Hematopoietic multipotent progenitor cell treated with erythropoietin and hydrocortisone succinate and interleukin-3 and kit ligand, for 4 days (in vitro differentiated cells): ENCODE measurements around the gene EMC10.

Source experiments
- DNase-seq: peaks from one replicate; pipeline ENCODE4 v3.0.0-alpha.2; 2015

EMC10 gene

DNA sequence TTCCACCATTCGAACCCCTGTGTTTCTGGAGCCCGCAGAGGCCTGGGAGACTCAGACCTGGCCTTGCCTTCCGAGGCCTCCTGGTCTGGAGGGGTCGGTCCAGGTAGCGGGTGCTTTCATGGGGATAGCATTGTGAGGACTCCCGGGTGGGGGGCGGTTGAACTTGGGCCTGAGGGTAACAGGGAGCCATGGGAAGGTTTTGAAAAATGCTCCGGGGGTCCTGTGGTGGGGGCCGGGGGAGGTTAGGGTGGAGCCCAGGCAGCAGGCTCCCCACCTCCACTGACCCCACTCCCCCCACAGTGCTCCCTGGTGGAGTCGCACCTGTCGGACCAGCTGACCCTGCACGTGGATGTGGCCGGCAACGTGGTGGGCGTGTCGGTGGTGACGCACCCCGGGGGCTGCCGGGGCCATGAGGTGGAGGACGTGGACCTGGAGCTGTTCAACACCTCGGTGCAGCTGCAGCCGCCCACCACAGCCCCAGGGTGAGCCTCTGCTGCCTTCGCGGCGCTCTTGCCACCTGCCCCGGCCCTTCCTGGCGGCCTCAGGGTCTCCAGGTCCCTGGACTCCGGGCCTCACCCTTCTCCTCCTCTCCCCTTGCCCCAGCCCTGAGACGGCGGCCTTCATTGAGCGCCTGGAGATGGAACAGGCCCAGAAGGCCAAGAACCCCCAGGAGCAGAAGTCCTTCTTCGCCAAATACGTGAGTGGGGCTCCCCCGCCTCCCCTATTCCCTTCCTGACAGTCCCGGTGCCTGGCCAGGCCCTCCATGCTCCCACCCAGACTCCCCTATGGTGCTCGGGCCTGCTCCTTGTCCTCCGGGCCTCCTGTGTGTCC lies 4.2 kb downstream of the EMC10 start:
- no peak for DNase-seq

DNA sequence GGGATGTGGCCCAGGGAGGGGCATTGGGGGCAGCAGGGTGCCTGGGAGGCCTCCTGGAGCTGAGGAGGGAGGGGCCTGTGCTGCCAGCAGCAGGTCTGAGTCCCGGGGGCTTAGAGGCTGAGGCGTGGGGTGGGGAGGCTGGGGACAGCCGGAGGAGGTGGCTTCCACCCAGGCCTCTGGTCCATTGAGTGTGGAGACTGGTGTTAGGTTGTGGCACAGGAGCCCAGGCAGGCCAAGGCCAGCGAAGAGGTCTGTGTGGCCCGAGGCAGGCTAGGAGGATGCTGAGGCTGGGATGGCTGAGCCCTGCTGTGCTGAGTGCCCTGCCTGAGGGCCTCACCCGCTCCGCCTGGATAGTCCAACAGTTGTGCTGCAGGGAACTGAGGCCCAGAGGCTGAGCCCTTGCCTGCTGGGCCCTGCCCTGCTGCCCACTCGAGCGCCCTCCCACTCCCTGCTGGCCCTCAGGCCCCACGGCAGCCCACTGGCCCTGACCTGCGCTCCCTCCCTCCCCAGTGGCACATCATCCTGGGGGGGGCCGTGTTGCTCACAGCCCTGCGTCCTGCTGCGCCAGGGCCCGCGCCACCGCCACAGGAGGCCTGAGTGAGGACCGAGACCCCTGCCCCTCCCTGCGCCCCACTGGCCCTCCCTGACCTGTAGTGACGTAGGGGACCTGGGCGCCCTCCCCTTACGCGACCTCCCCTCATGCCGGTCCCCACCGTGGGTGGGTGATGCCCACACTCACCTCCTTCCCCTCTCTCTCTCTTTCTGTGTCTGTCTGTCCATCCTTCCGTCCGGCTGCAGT lies 5.2 kb downstream of the EMC10 start:
- DNase-seq: no peak

DNA sequence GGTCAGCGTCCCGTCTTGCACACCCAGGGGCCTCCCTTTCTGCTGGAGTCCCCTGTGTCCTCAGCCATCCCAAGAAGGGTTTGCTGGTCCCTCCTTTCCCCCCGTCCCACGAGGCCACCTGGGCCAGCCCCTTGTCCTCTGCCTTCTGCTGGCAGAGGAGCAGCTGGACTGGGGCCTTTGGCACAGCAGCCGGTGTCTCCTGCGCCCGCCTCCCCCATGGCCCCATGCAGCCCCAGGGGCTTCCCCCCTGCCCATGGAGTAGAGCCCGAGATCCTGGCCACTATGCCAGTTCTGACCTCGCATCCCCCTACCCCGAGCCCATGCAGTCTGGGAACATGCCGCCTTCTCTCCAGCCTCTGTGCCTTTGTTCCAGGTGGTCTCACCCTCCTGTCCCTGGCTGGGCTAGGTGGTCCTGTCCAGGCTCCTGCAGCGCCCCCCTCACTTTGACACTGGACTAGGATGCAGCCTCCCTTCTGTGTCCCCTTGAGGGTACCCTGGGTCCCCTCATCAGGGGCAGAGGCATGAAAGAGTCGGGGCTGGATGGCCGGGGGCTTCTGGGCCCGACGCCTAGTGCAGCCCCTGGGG lies 6.1 kb downstream of the EMC10 start:
- DNase-seq: no peak

DNA sequence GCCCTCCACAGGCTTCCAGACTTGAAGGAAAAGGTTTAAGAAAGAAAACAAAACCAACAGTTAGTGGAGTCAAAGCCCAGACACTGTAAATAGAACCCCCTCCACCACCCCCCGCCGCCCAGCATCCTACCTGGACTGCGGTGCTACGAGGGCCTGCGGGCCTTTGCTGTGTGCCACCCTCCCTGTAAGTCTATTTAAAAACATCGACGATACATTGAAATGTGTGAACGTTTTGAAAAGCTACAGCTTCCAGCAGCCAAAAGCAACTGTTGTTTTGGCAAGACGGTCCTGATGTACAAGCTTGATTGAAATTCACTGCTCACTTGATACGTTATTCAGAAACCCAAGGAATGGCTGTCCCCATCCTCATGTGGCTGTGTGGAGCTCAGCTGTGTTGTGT lies 6.6 kb downstream of the EMC10 start:
- no peak for DNase-seq

DNA sequence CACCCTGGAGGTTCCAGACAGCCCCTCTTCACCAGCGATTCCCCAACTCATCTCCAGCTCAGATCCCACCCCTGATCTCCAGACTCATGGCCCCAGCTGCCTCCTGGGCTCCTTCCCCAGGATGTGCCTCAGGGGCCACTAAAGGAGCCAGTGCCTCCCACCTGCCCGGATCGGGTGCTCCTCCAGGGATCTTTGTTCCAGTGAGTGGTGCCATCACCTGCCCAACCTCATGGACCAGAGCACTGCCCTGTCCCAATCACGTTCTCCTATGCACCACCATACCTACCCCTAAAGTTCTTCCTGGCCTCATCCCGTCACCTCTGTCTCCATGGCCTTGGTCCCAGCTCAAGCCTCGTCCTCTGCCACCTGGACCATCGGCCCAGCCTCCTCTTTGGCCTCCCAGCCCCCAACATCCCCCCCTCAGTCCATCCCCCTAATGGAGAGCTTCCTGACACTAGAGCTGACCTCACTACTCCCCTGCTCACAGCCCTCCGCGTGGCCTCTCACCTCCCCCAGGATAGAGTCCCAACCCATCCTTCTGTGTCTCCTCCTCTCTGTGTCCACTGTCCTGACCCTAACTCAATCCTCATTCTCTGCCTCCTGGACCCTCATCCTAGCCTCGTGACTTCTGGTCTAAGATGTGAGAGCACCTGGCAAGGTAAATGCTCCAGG lies 9.1 kb downstream of the EMC10 start:
- no peak for DNase-seq

DNA sequence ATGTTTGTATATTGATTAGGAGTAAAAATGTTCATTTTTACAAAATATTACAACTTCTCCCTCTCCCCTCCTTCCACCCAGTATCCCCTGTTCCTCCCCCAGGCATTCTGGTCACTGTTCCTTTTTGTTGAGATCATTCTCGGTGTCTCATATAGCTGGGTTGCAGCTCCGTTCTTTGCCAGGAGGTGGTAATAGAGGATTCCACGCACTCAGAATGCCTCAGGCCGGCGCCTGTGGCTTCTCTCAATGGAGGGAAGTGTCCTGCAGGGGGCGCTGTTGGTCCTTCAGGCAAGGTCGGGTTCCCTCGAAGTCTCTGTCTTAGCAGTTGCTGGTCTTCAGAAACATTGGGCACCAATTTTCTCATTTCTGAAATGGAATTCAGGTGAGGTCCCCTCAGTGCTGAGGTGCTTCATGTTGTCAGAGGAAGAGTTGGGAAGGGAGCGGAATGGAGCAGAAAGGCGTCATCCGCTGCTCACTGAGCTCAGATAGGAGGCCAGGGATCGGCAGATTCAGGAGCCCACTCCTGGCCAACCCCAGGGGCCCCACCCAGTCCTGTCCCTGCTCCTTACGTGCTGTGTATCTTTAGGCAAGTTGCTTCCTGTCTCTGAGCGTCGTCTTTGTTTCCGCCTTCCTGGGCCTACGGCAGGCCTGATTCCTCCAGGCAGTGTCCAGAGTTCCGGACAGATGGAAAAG lies 10.7 kb downstream of the EMC10 start:
- peak; percentile 78 for DNase-seq

DNA sequence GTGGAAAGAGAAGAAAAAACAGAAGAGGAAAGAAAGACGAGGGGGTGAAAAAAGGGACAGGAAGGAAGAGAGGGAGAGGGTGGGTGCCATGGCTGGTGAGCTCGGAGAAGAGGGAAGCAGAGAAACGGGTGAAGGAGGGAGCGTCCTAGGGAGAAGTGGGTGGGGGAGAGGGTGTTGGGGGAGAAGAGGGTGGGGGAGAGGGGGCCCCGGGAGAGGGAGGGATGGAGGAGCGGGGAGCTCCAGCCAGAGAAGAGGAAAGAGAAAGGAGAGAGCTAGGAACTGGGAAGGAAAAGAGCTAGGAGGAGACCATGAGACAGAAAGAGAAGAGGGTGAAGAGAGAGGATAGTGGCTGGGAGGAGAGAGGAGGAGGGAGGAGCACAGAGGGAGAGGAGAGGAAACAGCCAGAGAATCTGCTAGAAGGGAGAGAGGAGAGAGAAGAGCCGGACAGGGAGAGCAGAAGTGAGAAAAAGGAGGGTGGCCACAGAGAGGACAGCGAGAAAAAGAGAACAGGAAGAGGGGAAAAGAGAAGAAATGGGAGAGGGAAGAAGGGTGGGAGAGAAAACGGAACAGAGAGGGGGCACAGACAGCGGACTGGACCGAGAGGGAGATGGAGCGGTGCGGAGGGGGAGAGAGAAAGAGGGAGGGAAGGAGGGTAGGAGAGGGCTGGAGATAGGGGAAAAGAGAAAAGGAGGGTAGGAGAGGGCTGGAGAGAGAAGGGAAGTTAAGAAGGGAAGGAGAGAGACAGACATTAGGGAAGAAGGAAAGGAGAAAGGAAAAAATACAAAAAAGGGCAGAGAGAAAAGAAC lies 12.3 kb downstream of the EMC10 start:
- DNase-seq: no peak

DNA sequence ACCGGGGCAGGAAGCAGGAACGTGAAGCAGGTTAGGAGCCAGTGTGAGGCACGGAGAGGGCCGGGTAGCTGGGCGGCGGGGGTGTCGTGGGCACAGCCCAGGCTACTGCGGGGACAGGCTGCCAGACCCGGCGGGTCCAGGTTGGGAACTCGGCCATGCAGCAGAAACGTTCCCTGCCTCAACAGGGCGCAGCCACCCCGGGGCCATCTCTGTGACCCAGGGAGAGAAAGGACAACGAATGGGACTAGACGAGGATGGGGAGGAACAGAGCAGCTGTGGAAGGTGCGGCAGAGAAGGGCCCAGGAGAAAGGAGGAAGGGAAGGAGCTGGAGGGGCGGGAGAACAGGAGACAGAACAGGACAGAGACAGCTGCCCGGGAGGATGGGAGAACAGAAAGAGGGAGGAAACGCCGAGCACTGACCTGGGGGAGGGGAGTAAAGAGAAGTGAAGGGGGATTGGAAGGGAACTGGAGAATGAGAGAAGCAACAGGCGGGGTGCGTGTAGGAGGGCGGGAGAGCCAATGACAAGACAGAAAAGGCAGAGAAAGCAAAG lies 13.2 kb downstream of the EMC10 start:
- DNase-seq: no peak

DNA sequence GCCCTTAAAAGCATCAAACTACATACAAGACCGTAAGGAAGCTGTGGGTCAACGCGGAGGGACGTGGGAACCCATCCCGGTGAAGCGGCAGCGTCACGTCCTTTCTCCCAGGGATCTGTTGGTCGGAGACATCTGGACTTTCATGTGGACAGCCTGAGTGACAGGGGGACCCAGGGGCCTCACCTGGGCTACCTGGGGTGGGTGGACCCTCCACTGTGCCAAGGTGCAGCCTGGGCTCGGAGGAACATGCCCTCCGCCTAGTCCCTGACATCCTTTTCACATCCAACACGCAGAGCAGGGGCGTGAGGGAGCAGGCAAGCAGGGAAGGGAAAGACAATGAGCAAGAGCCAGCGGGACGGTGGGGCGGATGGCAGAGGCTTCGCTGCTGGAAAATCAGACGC lies 14.1 kb downstream of the EMC10 start:
- DNase-seq: no peak

DNA sequence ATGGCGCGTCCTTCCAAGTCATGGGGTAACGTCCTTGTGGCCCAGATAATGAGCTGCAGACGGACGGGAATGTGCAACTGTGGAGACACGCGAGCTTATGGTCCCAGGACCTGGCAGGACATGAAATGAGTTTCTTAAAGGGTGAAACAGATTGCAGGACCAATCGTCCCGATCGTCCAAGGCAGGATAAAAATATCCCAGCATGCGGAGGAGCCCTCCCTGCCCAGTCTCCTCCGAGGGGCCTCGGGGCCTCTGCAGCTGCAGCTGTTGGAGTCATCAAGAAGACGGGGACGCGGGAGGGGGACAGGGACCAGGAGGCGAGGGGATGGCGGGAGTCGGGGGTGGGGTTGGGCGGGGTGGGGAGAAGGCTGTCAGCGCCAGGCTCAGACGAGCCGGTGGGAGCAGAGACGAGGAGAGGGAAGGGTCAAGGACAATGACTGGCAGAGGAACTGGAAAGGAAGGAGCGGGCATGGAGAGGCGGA lies 14.7 kb downstream of the EMC10 start:
- no peak for DNase-seq

DNA sequence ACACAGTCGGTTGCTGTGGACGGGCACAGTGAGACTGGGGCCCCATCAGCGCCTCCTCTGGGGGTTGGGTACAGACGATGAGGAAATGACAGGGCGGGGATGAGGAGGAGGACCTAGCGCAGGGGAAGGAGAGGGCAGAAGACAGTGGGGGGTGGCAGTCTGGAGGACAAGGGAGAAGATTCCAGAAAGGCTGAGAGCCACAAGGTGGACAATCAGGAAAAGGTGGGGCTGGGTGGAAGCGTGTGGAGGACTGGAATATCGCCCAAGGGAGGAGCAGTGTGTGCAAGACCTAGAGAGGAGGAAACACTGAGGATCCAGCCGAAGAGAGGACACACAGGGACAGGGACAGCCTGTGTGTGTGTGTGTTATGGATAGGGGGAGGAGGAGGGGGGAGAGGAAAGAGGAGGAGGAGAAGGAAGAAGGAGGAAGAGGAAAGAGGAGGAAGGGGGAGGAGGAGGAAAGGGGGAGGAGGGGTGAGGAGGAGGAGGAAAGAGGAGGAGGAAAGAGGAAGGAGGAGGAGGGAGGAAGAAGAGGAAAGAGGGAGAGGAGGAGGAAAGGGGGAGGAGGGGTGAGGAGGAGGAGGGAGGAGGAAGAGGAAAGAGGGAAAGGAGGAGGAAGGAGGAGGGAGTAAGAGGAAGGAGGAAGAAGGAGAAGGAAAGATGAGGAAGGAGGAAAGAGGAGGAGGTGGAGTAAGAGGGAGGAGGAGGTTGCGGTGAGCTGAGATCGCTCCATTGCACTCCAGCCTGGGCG lies 16.2 kb downstream of the EMC10 start:
- DNase-seq: peak; percentile 66

DNA sequence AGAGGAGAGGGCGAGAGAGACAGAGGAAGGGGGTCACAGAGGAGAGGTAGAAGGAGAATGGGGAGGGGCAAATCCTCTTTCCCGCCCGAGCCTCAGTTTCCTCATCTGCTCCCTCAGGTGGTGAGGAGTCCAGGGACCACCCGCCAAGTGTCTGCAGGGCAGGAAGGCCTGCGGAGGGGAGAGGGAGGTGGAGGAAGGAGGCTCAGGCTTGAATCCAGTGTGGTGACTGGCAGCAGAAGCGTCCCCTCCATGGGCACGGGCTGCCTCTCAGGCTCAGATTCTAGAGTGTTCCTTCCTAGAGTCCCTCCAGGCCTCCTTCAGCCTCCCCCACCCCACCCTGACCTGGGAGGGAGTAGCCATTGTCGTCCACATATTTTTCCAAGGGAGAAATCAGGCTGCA lies 16.9 kb downstream of the EMC10 start:
- DNase-seq: no peak

DNA sequence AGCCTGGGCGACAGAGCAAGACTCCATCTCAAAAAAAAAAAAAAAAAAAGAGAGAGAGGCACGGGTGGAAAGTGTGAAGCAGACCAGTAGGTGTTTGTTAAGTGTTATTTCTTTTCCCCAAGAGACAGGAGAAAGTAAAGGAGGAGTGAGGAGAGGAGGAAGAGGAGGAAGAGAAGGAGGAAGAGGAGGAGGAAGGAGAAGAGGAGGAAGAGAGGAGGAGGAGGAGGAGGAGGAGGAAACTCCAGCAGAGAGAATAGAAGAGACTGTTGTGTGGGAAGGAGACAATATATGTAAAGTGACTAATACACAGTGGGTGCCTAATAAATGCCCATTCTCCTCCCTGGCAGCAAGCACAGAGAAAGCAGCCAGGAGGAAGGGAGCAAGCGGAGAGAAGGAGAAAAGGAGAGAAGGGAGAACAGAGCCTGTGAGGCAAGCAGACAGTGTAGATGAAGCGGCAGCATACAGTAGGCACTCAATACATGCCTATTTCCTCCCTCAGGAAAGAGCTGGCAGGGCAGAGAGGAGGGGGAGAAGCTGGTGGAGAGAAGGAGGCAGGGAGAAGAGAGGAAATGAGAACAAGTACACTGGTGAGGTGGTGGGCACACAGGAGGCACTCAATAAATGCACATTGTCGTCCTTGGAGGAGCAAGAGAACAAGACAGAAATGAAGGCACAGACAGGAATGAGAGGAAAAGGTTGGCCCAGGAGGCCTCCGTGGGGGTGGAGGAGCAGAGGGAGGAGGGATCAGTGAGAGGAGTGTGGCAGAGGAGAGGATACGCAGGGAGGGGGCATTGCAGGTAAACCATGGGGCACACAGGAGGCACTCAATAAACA lies 18.1 kb downstream of the EMC10 start:
- DNase-seq: no peak

DNA sequence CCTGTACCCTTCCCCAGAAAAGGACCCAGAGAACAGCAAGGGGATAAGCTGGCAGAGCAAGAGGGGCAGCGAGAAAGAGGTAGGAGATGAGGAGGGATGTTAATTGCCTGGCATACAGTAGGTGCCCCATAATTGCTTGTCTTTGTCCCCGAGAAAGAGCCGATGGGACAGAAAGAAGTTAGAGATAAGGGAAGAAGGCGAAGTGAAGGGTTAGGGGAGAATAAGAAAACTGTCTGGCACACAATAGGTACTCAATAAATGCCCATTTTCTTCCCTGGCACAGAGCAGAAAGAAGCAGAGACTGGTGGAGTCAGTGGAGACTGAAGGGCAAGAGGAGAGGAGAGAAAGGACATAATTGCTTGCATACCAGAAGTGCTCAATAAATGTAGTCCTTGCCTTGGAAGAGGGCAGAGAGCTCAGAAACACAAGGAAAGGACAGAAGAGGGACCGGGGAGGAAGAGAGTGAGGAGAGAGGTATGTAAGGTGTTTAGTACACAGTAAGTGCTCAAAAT lies 18.8 kb downstream of the EMC10 start:
- no peak for DNase-seq

DNA sequence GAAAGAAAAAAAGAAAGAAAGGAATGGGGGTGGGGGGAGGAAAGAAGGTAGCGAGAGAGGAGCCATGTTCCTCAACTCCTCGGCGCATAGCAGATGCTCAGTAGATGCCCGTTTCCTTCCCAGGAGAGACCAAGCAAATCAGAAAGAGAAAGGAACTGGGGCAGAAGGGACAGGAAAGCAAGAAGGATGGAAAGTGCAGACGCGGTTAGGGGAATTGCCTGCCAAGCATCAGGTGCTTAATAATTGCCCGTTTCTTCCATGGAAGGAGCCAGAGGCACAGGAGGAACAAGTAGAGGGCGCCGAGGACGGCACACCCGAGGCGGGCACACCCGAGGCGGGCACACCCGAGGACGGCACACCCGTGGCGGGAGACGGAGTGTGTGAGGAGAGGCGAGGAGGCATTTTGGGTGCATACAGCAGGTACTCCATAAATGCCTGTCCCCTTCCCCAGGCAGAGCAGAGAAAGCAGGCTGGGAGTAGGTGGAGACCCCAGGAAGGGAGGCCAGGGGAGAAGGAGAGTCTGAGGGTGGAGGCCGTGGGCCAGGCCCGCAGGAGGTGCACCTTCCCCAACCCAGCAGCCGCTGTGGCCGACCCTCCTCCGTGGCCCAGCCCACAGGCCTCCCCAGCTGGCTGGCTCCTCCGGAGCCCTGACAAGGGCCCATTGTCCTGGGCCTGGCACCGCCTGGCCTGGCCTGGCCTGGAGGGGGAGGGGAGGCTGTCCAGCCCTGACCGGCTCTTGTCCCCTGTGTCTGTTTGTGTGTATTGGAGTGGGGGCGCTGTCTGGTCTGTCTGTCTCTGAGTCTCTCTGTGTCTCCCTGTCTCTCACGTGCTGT lies 20.1 kb downstream of the EMC10 start:
- DNase-seq: peak; percentile 33

DNA sequence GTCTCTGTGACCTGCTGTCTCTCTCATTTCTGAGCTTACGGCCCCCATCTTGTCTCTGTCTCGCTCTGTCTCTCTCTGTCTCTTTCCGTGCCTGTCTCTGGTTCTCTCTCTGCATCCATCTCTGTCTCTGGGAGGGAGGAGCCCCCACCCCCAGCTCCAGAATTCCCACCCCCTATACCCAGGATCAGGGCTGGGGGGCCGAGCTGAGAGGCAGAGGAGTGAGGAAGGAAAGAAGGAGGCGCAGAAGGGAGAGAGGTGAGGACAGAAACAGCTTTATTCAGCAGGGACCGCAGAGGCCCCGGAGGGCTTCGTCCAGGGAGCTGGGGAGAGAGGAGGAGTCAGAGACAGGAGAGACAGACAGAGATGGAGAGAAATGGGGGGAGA lies 20.7 kb downstream of the EMC10 start:
- DNase-seq: no peak

DNA sequence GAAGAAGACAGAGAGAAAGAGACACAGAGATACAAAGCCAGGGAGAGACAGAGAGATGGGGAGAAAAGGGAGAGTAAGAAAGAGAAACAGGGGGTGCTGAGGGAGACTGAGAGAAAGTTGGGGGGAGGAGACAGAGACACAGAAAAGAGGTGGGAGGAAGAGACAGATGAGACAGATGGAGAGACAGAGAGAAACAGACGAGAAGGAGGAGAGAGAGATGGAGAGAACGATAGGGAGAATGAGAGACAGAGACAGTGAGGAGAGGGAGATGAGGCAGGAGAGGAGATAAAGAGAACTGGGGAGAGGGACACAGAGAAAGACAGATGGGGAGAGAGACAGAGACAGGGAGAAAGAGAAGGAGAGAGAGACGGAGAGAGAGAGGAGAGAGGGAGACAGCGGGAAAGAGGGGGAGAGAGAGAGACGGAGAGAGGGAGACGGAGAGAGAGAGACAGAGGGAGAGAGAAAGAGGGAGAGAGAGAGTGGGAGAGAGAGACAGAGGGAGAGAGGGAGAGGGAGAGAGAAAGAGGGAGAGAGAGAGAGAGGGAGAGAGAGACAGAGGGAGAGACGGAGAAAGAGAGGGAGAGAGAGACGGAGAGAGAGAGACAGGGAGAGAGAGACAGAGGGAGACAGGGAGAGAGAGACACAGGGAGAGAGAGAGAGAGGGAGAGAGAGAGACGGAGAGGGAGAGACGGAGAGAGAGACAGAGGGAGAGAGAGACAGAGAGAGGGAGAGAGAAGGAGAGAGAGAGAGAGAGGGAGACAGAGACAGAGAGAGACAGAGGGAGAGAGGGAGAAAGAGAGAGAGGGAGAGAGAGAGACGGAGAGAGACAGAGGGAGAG lies 22.1 kb downstream of the EMC10 start:
- DNase-seq: no peak
